Activated CD8-positive, alpha-beta T cell treated with anti-CD3 and anti-CD28 coated beads, Interleukin-2, amount 10 ng/mL, durations not matched to agents 7 days and 5 days (primary cell): Measurements from ENCODE around the gene CYP4A22. TPM values are rescaled to one million over a fixed set of nuclear protein-coding genes. Genes with fewer than 3 reads are reported as not detected.

Experiments used
- ATAC-seq: fragments of 150-1000 bp; cut with Tn5 transposase; one replicate; pipeline ENCODE4 v1.10.0; 2021; ENCODE audit warnings: moderate library complexity
- CTCF ChIA-PET: fragments of 350-600 bp; sonication (Branson Sonifier 250); formaldehyde crosslinking; loops from one replicate; lab custom pipeline; 2021; ENCODE audit warnings: antibody characterized with exemption; lab: Charles Lee
- POLR2A ChIA-PET: fragments of 350-600 bp; sonication (Branson Sonifier 250); formaldehyde crosslinking; loops from one replicate; lab custom pipeline; 2021; ENCODE audit warnings: antibody characterized with exemption; lab: Charles Lee
- DNase-seq: peaks from one replicate; pipeline ENCODE4 v3.0.0-alpha.2; 2020
- H3K27ac Mint-ChIP-seq: one replicate; pipeline ENCODE4 v1.8.0; 2021; ENCODE audit warnings: mild to moderate bottlenecking, mixed read lengths
- H3K27me3 Mint-ChIP-seq: one replicate; pipeline ENCODE4 v1.8.0; 2021; ENCODE audit warnings: low read depth, mixed read lengths
- H3K36me3 Mint-ChIP-seq: one replicate; pipeline ENCODE4 v1.8.0; 2021; ENCODE audit warnings: low read depth, mixed read lengths
- H3K4me1 Mint-ChIP-seq: one replicate; pipeline ENCODE4 v1.8.0; 2021; ENCODE audit warnings: low read depth, mixed read lengths
- H3K4me3 Mint-ChIP-seq: one replicate; pipeline ENCODE4 v1.8.0; 2021; ENCODE audit warnings: mild to moderate bottlenecking, mixed read lengths
- H3K9me3 Mint-ChIP-seq: one replicate; pipeline ENCODE4 v1.8.0; 2022; ENCODE audit warnings: mixed read lengths; ENCODE audit not compliant: insufficient read depth
- total RNA-seq, 2 experiments: library from RNA; stranded (reverse); gene quantifications; one replicate each; pipeline ENCODE4 v1.2.3, GENCODE V29; 2021

CYP4A22 gene
- total RNA-seq, 2 experiments from 2014 or later: not detected

DNA sequence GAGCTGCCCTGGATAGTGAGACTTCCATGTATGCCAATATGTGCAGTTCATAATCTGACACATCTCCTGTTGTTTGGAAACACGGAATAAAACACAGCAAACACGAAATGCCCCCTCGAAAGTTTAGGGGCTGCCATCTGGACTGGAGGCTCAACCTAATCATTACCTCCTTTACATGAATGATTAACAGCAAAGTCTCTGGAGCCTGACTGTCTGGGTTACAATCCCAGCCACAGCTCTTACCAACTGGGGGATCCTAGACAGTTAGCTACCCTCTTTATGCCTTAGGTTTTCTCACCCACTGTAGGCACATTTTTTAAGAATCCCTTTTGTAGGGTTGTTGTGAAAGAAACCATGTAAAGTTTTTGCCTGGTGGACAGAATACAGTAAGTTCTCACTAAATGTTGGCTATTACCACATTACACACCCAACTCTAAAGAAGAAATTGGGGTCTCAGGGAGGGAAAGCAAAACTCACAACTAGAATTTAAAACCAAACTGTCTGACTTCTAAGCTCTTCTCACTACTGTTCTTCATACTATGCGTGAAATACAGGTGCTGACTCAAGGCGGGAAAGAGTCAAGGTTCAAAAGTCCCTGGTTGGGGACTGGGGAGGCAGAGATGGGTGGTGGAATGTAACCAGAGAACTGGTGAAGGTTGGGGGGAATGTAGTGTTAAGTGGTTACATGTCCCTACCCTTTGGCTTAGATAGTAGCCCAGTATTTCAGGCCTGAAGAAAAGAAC, 24.2 kb downstream of the CYP4A22 start:
- no peaks in the 10 kb centered on the region for H3K9me3 Mint-ChIP-seq
- H3K27ac Mint-ChIP-seq: no peak overlapping the region
- no peak for ATAC-seq
- H3K4me1 Mint-ChIP-seq: no peaks in the 10 kb centered on the region
- CTCF ChIA-PET: interaction anchor here (0.7 kb wide), 1 partner anchor 17 kb away, joined by 3 read pairs; no protein-coding TSS in a partner anchor
- POLR2A ChIA-PET: no interaction called here
- no peak overlapping the region for H3K4me3 Mint-ChIP-seq
- H3K27me3 Mint-ChIP-seq: peaks cover 17% of the 10 kb centered on the region
- no peaks in the 10 kb centered on the region for H3K36me3 Mint-ChIP-seq
- no peak for DNase-seq

GRCh38 chr1:47164552-47164951, 27.3 kb downstream of the CYP4A22 start:
- Mint-ChIP-seq H3K4me1 (no peaks in the 10 kb centered on the region), H3K4me3 (no peak overlapping the region), H3K36me3 (no peaks in the 10 kb centered on the region), H3K27ac (no peak overlapping the region), H3K27me3 (peaks cover 23% of the 10 kb centered on the region), H3K9me3 (no peaks in the 10 kb centered on the region)
- POLR2A ChIA-PET: no interaction called here
- DNase-seq (no peak), ATAC-seq (no peak)
- CTCF ChIA-PET: interaction anchor here (1.5 kb wide), 1 partner anchor 11 kb away, joined by 3 read pairs; no protein-coding TSS in a partner anchor

DNA sequence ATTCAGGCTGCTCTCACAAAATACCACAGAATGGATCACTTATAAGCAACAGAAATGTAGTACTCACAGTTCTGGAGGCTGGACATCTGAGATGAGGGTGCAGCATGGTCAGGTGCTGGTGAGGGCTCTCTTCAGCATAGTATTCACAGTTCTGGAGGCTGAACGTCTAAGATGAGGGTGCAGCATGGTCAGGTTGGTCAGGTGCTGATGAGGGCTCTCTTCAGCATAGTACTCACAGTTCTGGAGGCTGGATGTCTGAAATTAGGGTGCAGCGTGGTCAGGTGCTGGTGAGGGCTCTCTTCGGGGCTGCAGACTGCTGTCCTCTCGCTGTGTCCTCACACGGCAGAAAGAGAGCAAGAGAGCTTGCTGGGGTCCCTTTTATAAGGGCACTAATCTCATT, 35.5 kb downstream of the CYP4A22 start:
- Mint-ChIP-seq H3K36me3 (no peaks in the 10 kb centered on the region), H3K9me3 (no peaks in the 10 kb centered on the region), H3K27me3 (peaks cover 18% of the 10 kb centered on the region), H3K4me1 (no peaks in the 10 kb centered on the region), H3K4me3 (no peak overlapping the region), H3K27ac (no peak overlapping the region)
- ATAC-seq (no peak), DNase-seq (no peak)
- CTCF ChIA-PET: no interaction called here
- POLR2A ChIA-PET: no interaction called here

DNA sequence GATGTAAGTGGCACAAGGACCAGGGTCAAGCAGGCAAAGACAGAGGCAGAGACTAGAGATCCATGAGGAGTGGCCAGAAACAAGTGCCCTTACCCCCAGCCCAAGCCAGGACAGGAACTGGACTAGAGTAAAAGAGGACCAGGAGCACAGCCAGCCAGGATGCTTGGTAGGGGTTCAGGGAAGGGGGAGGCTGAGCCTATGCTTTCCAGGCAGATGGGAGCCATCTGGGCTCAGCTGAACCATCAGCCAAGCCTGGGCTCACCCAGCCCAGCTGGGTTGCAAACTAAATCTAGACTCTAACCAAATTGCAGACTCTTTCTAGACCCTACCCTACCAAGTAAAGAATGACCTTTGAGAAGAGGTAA, 37.4 kb downstream of the CYP4A22 start:
- H3K4me1 Mint-ChIP-seq: peaks cover 7% of the 10 kb centered on the region
- no peak overlapping the region for H3K27ac Mint-ChIP-seq
- peaks cover 21% of the 10 kb centered on the region for H3K27me3 Mint-ChIP-seq
- no peak overlapping the region for H3K4me3 Mint-ChIP-seq
- H3K36me3 Mint-ChIP-seq: no peaks in the 10 kb centered on the region
- POLR2A ChIA-PET: interaction anchor here (0.9 kb wide), 1 partner anchor 139 kb away, joined by 5 read pairs; the partner anchor contains the start of gene STIL
- CTCF ChIA-PET: interaction anchor here (0.8 to 2.2 kb wide), 4 partner anchors 10 to 88 kb away, joined by 3 to 7 read pairs (median 4); no protein-coding TSS in a partner anchor
- no peaks in the 10 kb centered on the region for H3K9me3 Mint-ChIP-seq
- DNase-seq (no peak), ATAC-seq (no peak)

DNA sequence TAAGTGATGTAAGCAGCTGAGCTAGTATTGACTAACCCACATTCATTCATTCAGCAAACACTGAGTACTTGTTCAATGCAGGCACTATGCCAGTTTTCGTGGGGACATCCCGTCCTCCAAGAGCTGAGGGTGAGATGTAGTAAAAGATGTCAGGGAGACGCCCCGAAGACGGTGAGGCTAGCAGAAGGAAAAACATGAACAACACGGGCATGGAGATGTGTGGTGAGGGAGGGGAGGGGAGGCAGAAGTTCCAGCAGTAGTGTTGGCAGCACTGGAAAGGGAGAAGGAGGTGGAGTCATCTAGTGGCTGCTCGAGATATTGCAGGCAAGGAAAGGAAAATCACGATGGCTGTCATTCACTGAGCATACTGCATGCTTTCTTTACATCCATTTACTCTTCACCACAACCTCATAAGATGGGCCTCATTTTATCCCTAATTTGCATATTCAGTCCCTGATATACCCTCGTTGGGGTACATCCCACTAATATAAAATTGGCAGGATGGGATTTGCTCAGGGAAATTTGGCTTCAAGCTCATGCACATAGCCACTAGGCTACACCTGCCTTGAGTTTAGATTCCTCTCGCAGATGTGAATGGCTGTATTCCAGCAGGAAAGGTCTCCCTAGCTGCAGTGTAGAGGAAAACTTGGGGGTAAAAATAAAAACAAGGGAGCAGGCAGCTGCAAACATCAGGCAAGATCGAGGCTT, 38.1 kb downstream of the CYP4A22 start:
- H3K9me3 Mint-ChIP-seq: no peaks in the 10 kb centered on the region
- H3K4me1 Mint-ChIP-seq: peaks cover 8% of the 10 kb centered on the region
- ATAC-seq (peak; percentile 59), DNase-seq (peak; percentile 68)
- no peak overlapping the region for H3K27ac Mint-ChIP-seq
- ChIA-PET POLR2A (interaction anchor here (0.9 kb wide), 1 partner anchor 139 kb away, joined by 5 read pairs; the partner anchor contains the start of gene STIL), CTCF (interaction anchor here (0.7 to 5.4 kb wide), 9 partner anchors 9 to 88 kb away, joined by 3 to 59 read pairs (median 3); no protein-coding TSS in a partner anchor)
- H3K4me3 Mint-ChIP-seq: no peak overlapping the region
- H3K27me3 Mint-ChIP-seq: peaks cover 27% of the 10 kb centered on the region
- no peaks in the 10 kb centered on the region for H3K36me3 Mint-ChIP-seq

GRCh38 chr1:47178020-47178419, 40.8 kb downstream of the CYP4A22 start:
- DNase-seq: peak; percentile 13
- H3K27ac Mint-ChIP-seq: no peak overlapping the region
- H3K27me3 Mint-ChIP-seq: peaks cover 28% of the 10 kb centered on the region
- peaks cover 8% of the 10 kb centered on the region for H3K4me1 Mint-ChIP-seq
- H3K4me3 Mint-ChIP-seq: no peak overlapping the region
- ATAC-seq: no peak
- CTCF ChIA-PET: interaction anchor here (2.5 to 5.4 kb wide), 5 partner anchors 11 to 259 kb away, joined by 9 to 59 read pairs (median 26); partner anchors contain the start of genes FOXD2, PDZK1IP1 and STIL
- no peaks in the 10 kb centered on the region for H3K9me3 Mint-ChIP-seq
- H3K36me3 Mint-ChIP-seq: no peaks in the 10 kb centered on the region
- POLR2A ChIA-PET: no interaction called here

DNA sequence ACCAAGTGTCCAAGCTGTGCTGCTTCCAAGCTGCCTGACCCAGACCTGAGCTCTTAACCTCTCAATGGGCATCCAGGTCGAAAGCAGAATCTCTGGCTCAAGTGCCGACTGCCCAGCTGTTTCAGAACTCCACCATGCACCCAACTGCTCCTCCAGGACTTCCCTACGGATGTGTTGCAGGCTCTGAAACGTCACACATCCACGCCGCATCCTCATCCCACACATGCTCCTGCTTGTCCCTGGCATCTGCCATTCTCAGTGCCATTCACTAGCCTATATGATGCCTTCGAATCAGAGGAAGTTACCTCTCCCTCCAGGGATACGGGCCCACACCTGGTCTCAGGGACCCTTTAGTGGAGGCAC, 41.4 kb downstream of the CYP4A22 start:
- H3K4me3 Mint-ChIP-seq: peak overlapping the region; percentile 80
- peaks cover 8% of the 10 kb centered on the region for H3K4me1 Mint-ChIP-seq
- ChIA-PET POLR2A (interaction anchor here (0.9 to 1.4 kb wide), 2 partner anchors 135 to 155 kb away, joined by 3 to 8 read pairs; partner anchors contain the start of genes CMPK1 and STIL), CTCF (interaction anchor here (0.6 to 5.4 kb wide), 26 partner anchors 10 to 539 kb away, joined by 3 to 59 read pairs (median 4); partner anchors contain the start of genes FOXD2, PDZK1IP1 and STIL)
- H3K27me3 Mint-ChIP-seq: peaks cover 27% of the 10 kb centered on the region
- H3K36me3 Mint-ChIP-seq: no peaks in the 10 kb centered on the region
- H3K27ac Mint-ChIP-seq: no peak overlapping the region
- DNase-seq (peak; percentile 13), ATAC-seq (no peak)
- no peaks in the 10 kb centered on the region for H3K9me3 Mint-ChIP-seq

GRCh38 chr1:47179017-47179987, 42.1 kb downstream of the CYP4A22 start:
- ATAC-seq: peak; percentile 85
- POLR2A ChIA-PET: interaction anchor here (0.7 to 1.4 kb wide), 3 partner anchors 135 to 1184 kb away, joined by 3 to 8 read pairs (median 3); partner anchors contain the start of genes CMPK1 and STIL

DNA sequence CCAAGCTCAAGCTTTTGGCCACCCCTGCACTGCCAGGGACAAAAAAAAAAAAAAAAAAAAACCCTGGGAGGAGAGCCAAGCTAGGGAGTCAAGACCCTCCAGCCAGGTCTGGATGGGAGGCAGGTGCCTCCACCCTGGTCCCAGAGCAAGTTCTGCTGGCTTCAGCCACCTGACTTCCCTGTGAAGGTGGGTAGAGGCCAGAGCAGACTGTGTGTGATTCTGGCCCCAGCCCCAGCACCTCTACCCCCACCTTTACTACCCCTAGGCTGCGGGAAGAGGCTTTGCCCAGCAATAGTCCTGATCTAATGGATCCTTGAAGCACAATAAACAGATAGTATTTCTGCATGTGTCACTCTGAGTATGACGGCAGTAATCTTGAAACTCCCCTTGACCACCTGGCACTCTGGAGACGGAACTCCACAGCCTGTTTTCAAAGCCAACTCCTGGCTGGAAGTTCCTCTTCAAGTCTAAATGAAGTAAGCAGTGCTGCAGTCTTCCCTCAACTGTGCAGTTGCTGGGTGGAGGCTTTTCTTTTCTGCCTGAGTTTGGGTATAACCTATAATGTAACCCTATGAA, 42.8 kb downstream of the CYP4A22 start:
- no peak for ATAC-seq
- no peak for DNase-seq
- ChIA-PET CTCF (interaction anchor here (1.2 to 5.4 kb wide), 7 partner anchors 9 to 531 kb away, joined by 3 to 59 read pairs (median 11); partner anchors contain the start of genes PDZK1IP1 and STIL), POLR2A (interaction anchor here (0.7 to 1.4 kb wide), 2 partner anchors 154 to 1185 kb away, joined by 3 read pairs; partner anchors contain the start of gene CMPK1)
- H3K9me3 Mint-ChIP-seq: no peaks in the 10 kb centered on the region
- peaks cover 26% of the 10 kb centered on the region for H3K27me3 Mint-ChIP-seq
- H3K36me3 Mint-ChIP-seq: no peaks in the 10 kb centered on the region
- peaks cover 8% of the 10 kb centered on the region for H3K4me1 Mint-ChIP-seq
- H3K27ac Mint-ChIP-seq: no peak overlapping the region
- H3K4me3 Mint-ChIP-seq: no peak overlapping the region

More at GRCh38 chr1:47179017-47179987, 42.1 kb downstream of the CYP4A22 start:
- DNase-seq: peak; percentile 85
- H3K9me3 Mint-ChIP-seq: no peaks in the 10 kb centered on the region
- peaks cover 26% of the 10 kb centered on the region for H3K27me3 Mint-ChIP-seq
- CTCF ChIA-PET: interaction anchor here (0.6 to 5.4 kb wide), 29 partner anchors 10 to 578 kb away, joined by 3 to 59 read pairs (median 4); partner anchors contain the start of genes FOXD2, PDZK1IP1 and STIL
- H3K4me1 Mint-ChIP-seq: peaks cover 8% of the 10 kb centered on the region
- H3K36me3 Mint-ChIP-seq: no peaks in the 10 kb centered on the region
- peak overlapping the region; percentile 80 for H3K4me3 Mint-ChIP-seq
- peak overlapping the region; percentile 88 for H3K27ac Mint-ChIP-seq

DNA sequence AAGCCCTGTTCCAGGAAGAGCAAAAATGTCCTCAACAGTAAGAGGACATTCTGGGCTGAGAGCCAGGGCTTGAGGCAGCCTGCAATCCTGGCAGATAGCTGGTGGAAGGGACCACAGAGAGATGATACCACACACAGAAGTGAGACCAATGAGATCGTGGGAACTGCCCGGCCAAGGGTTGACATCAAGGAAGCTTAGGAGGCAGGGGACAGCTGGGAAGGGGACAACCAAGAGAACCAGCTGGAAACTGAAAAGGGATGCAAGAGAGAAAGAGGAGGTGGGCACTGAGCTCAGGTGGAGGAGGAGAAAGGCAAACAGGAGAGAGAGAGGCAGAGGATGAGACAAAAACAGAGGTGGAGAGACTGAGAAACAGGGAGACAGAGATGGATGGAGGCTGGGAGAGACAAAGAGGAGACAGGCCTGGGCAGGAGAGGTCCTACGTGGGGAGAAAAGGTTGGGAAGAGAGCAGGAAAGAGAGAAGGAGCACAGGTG, 43.4 kb downstream of the CYP4A22 start:
- CTCF ChIA-PET: interaction anchor here (0.9 to 5.4 kb wide), 3 partner anchors 13 to 257 kb away, joined by 3 to 59 read pairs (median 11); partner anchors contain the start of gene FOXD2
- Mint-ChIP-seq H3K27ac (no peak overlapping the region), H3K4me1 (peaks cover 8% of the 10 kb centered on the region), H3K4me3 (no peak overlapping the region), H3K36me3 (no peaks in the 10 kb centered on the region), H3K27me3 (peaks cover 24% of the 10 kb centered on the region), H3K9me3 (no peaks in the 10 kb centered on the region)
- DNase-seq (peak; percentile 16), ATAC-seq (no peak)
- POLR2A ChIA-PET: no interaction called here
